Endothelial cell of umbilical vein (primary cell): ENCODE measurements around the gene EAPP. TPM values are rescaled to one million over a fixed set of nuclear protein-coding genes. Genes with fewer than 3 reads are reported as not detected.

ENCODE experiments used
- BruUV-seq: library from RNA; stranded (reverse); fragments of 400-500 nt; replicated peaks from 2 replicates; lab custom pipeline; 2021; lab: Mats Ljungman, UMichigan
- CTCF ChIA-PET: fragments of 300-600, 350-600 bp; sonication (Branson Sonifier 250); formaldehyde crosslinking; loops from one replicate; lab custom pipeline; 2021; ENCODE audit warnings: antibody characterized with exemption, inconsistent platforms; lab: Charles Lee
- POLR2A ChIA-PET: fragments of 300-600, 350-600 bp; sonication (Branson Sonifier 250); formaldehyde crosslinking; loops from one replicate; lab custom pipeline; 2021; ENCODE audit warnings: antibody characterized with exemption, inconsistent platforms; lab: Charles Lee
- DNase-seq: peaks from one replicate; pipeline ENCODE4 v3.0.0-alpha.2; 2011; ENCODE audit warnings: low read depth, low spot score
- FAIRE-seq: peaks from 2 replicates; lab custom pipeline; 2011; peaks lifted over from hg19 to GRCh38; lab: Jason Lieb, UNC
- H2AFZ ChIP-seq: 2 replicates; pipeline ENCODE4 v1.6.0; 2012; ENCODE audit warnings: low read depth, low read length, control low read depth, inconsistent platforms
- H3K27ac ChIP-seq: 2 replicates; pipeline ENCODE4 v1.5.1; 2011; ENCODE audit warnings: low read depth, mild to moderate bottlenecking, control low read depth, low read length, moderate library complexity; ENCODE audit not compliant: insufficient read depth
- H3K27me3 ChIP-seq, 2 experiments: 2 replicates each; pipeline versions ENCODE4 v1.6.0 to v1.6.1; 2011; ENCODE audit warnings: low read length in 2 of 2, mixed read lengths in 1 of 2; ENCODE audit not compliant: control insufficient read depth in 2 of 2, insufficient read depth in 2 of 2
- H3K36me3 ChIP-seq, 2 experiments: 2 replicates in 1 of 2; 3 replicates in 1 of 2; pipeline ENCODE4 v1.5.1; 2011; ENCODE audit warnings: low read length in 2 of 2, mild to moderate bottlenecking in 1 of 2, moderate library complexity in 1 of 2; ENCODE audit not compliant: control insufficient read depth in 2 of 2, insufficient read depth in 2 of 2; ENCODE audit errors: extremely low read depth in 1 of 2
- H3K4me1 ChIP-seq: 3 replicates; pipeline ENCODE4 v1.5.1; 2011; ENCODE audit warnings: mild to moderate bottlenecking, low read length; ENCODE audit not compliant: control insufficient read depth, insufficient read depth; ENCODE audit errors: extremely low read depth
- H3K4me2 ChIP-seq: 2 replicates; pipeline ENCODE4 v1.6.1; 2011; ENCODE audit warnings: low read length, control low read depth, mixed read lengths; ENCODE audit not compliant: insufficient read depth
- H3K4me3 ChIP-seq, 3 experiments: fragments of 200-600 bp in 1 of 3; sonication (generic), shearing (Covaris generic) in 1 of 3; replicated peaks in 1 of 3; 2 replicates each; pipeline ENCODE4 v1.5.1; 2011 to 2016; ENCODE audit warnings: control low read depth in 3 of 3, low read length in 3 of 3, mild to moderate bottlenecking in 2 of 3, inconsistent platforms in 1 of 3, low read depth in 1 of 3, moderate library complexity in 1 of 3; ENCODE audit not compliant: insufficient read depth in 1 of 3
- H3K79me2 ChIP-seq: 2 replicates; pipeline ENCODE4 v1.6.0; 2012; ENCODE audit warnings: low read length, inconsistent platforms; ENCODE audit not compliant: control insufficient read depth, insufficient read depth
- H3K9ac ChIP-seq: replicated peaks from 2 replicates; pipeline ENCODE3; 2011; ENCODE audit warnings: low read length, control low read depth; ENCODE audit not compliant: insufficient read depth; ENCODE audit errors: extremely low read depth
- H3K9me1 ChIP-seq: replicated peaks from 3 replicates; pipeline ENCODE4 v1.6.0; 2011; ENCODE audit warnings: mild to moderate bottlenecking, low read length; ENCODE audit not compliant: control insufficient read depth, insufficient read depth; ENCODE audit errors: extremely low read depth
- H3K9me3 ChIP-seq: replicated peaks from 2 replicates; pipeline ENCODE4 v1.5.1; 2012; ENCODE audit warnings: low read length, inconsistent platforms; ENCODE audit not compliant: control insufficient read depth, insufficient read depth
- H4K20me1 ChIP-seq: replicated peaks from 2 replicates; pipeline ENCODE3; 2011; ENCODE audit warnings: mild to moderate bottlenecking, low read length; ENCODE audit not compliant: control insufficient read depth, insufficient read depth; ENCODE audit errors: extremely low read depth
- CTCF ChIP-seq, 2 donors: IDR thresholded peaks; 1 replicate in 1 of 2; 2 replicates in 1 of 2; pipeline ENCODE4 v1.5.1; 2011; ENCODE audit warnings: low read length in 2 of 2, mild to moderate bottlenecking in 2 of 2, moderate library complexity in 2 of 2, control low read depth in 1 of 2, inconsistent platforms in 1 of 2, low read depth in 1 of 2; ENCODE audit not compliant: insufficient read depth in 1 of 2; ENCODE audit errors: extremely low read depth in 1 of 2
- EZH2 ChIP-seq: IDR thresholded peaks from 2 replicates; pipeline ENCODE4 v1.6.1; 2012; ENCODE audit warnings: borderline replicate concordance, low read depth, mild to moderate bottlenecking, moderate library complexity, low read length, inconsistent platforms; ENCODE audit not compliant: severe bottlenecking
- FOS ChIP-seq: IDR thresholded peaks from 2 replicates; pipeline ENCODE4 v1.6.1; 2011; ENCODE audit warnings: mild to moderate bottlenecking, low read length, moderate library complexity, borderline replicate concordance; ENCODE audit not compliant: insufficient read depth
- GATA2 ChIP-seq: IDR thresholded peaks from 2 replicates; pipeline ENCODE4 v1.7.0; 2011; ENCODE audit warnings: low read depth, mild to moderate bottlenecking, moderate library complexity, mixed read lengths, low read length; ENCODE audit not compliant: insufficient read length, insufficient read depth
- JUN ChIP-seq: IDR thresholded peaks from 2 replicates; pipeline ENCODE4 v1.6.1; 2011; ENCODE audit warnings: borderline replicate concordance, low read depth; ENCODE audit not compliant: insufficient read length, insufficient read depth
- MAX ChIP-seq: IDR thresholded peaks from 2 replicates; pipeline ENCODE4 v1.6.1; 2011; ENCODE audit not compliant: insufficient read depth, insufficient read length
- MYC ChIP-seq: IDR thresholded peaks from one replicate; pipeline ENCODE4 v1.6.1; 2011; ENCODE audit warnings: mild to moderate bottlenecking, low read depth, low read length
- POLR2A ChIP-seq: IDR thresholded peaks from 2 replicates; pipeline ENCODE4 v1.6.1; 2012; ENCODE audit warnings: low read depth, mild to moderate bottlenecking, control low read depth, low read length
- POLR2AphosphoS5 ChIP-seq: IDR thresholded peaks from 2 replicates; pipeline ENCODE4 v1.6.1; 2012; ENCODE audit warnings: low read depth, mild to moderate bottlenecking, control low read depth, low read length, moderate library complexity; ENCODE audit not compliant: insufficient read depth
- dilution Hi-C: fragments of 300-500 bp; cut with MboI; formaldehyde crosslinking; loops from one replicate; pipeline ENCODE4 v1.15.0; 2019; ENCODE audit warnings: low sequenced_read_pairs; ENCODE audit not compliant: extremely low pct_ligation_motif_present
- intact Hi-C: fragments of 100-400 bp; cut with micrococcal nuclease; formaldehyde crosslinking; loops from one replicate; pipeline ENCODE4 v1.10.0; 2022
- polyA plus RNA-seq, 4 experiments: library from polyadenylated mRNA; depleted of rRNA in 3 of 4; stranded (reverse) in 3 of 4; unstranded in 1 of 4; fragments of >200 nt; gene quantifications; 2 replicates each; pipeline versions ENCODE4 v1.2.1 to v1.2.3, GENCODE V29; 2011 to 2012; ENCODE audit warnings: missing spikeins in 1 of 4
- total RNA-seq: library from RNA; stranded (reverse); gene quantifications from 2 replicates; pipeline ENCODE4 v1.2.3, GENCODE V29; 2021

Gene EAPP
- total and polyA plus RNA-seq, 2 donors (not counting 3 experiments of a cell fraction or from before 2014, with no cell fraction given), result 16.6 to 22.2 TPM

GRCh38 chr14:34479694-34480093 lies 59.8 kb downstream of the EAPP start:
- no peaks in the 10 kb centered on the region for H3K9me3 ChIP-seq
- dilution Hi-C loops (no loop called here), intact Hi-C loops (no loop called here)
- H3K4me2 ChIP-seq, result no peak overlapping the region
- CTCF ChIA-PET, result no interaction called here
- H2AFZ ChIP-seq, result no peak overlapping the region
- H3K79me2 ChIP-seq, result no peaks in the 10 kb centered on the region
- no peak overlapping the region for H3K27ac ChIP-seq
- no peak for DNase-seq
- BruUV-seq, result no TSS peak
- no peak for FAIRE-seq
- POLR2A ChIA-PET, result no interaction called here
- H3K27me3 ChIP-seq, result no peaks in the 10 kb centered on the region
- TF ChIP-seq EZH2 (no peak), MYC (no peak), JUN (no peak), POLR2A (no peak), CTCF (IDR thresholded peaks at IDR 0.05; ENCODE audit: extremely low read depth in 1 of 2, insufficient read depth in 1 of 2, low read depth in 1 of 2, low read length in 2 of 2) (no peak), POLR2AphosphoS5 (no peak), MAX (no peak), FOS (no peak), GATA2 (no peak)
- H3K4me1 ChIP-seq, result no peaks in the 10 kb centered on the region
- H3K9me1 ChIP-seq, result no peaks in the 10 kb centered on the region
- no peak overlapping the region for H3K4me3 ChIP-seq
- H3K9ac ChIP-seq, result no peak overlapping the region
- H4K20me1 ChIP-seq, result no peaks in the 10 kb centered on the region
- no peaks in the 10 kb centered on the region for H3K36me3 ChIP-seq
